IPS-NIHi7 (cell line): ENCODE data around the gene ESYT2.
A peak's percentile ranks its signal among the peaks of the same experiment; 100 is the strongest.
"Not testable (repeated sequence)": the region's sequence is repeated elsewhere in the genome, so short reads cannot be mapped to it uniquely, and the experiment has no call there.

Experiments
- DNase-seq: peaks from one replicate; pipeline ENCODE4 v3.0.0; 2012; ENCODE audit warnings: mixed read lengths; ENCODE audit errors: extremely low spot score

ESYT2 gene

GRCh38 chr7:158727690-158728089, 101.6 kb downstream of the ESYT2 start:
- no peak for DNase-seq

GRCh38 chr7:158726277-158726807, 103.0 kb downstream of the ESYT2 start:
- no peak for DNase-seq

GRCh38 chr7:158725506-158725800, 103.9 kb downstream of the ESYT2 start:
- DNase-seq: no peak

GRCh38 chr7:158724658-158725505, 104.4 kb downstream of the ESYT2 start:
- no peak for DNase-seq

- no peak for DNase-seq
Observed at GRCh38 chr7:158723714-158724385, 105.5 kb downstream of the ESYT2 start.

- DNase-seq: no peak
Observed at GRCh38 chr7:158723266-158723665, 106.0 kb downstream of the ESYT2 start.

GRCh38 chr7:158722574-158723237, 106.6 kb downstream of the ESYT2 start:
- no peak for DNase-seq

- DNase-seq: no peak
Observed at GRCh38 chr7:158720112-158720511, 109.2 kb downstream of the ESYT2 start.

- DNase-seq: no peak
Observed at GRCh38 chr7:158716802-158717201, 112.5 kb downstream of the ESYT2 start.

- no peak for DNase-seq
Observed at GRCh38 chr7:158710651-158711102, 118.6 kb downstream of the ESYT2 start.

GRCh38 chr7:158707610-158708009, 121.7 kb downstream of the ESYT2 start:
- DNase-seq: no peak

GRCh38 chr7:158706710-158707590, 122.4 kb downstream of the ESYT2 start:
- DNase-seq: no peak

GRCh38 chr7:158706273-158706704, 123.0 kb downstream of the ESYT2 start:
- DNase-seq: no peak

GRCh38 chr7:158705234-158705850, 124.0 kb downstream of the ESYT2 start:
- DNase-seq: no peak

GRCh38 chr7:158704524-158705233, 124.6 kb downstream of the ESYT2 start, which contains the start of gene NCAPG2:
NCAPG2 (minus strand) TSS chr7:158704804; CDS start chr7:158701899, 2,905 bp downstream.
- DNase-seq: peak; percentile 99

GRCh38 chr7:158703679-158704523, 125.4 kb downstream of the ESYT2 start:
- not testable (repeated sequence) for DNase-seq

- no peak for DNase-seq
Observed at GRCh38 chr7:158702944-158703343, 126.4 kb downstream of the ESYT2 start.

- DNase-seq: peak; percentile 41
Observed at GRCh38 chr7:158702196-158702595, 127.1 kb downstream of the ESYT2 start.

- no peak for DNase-seq
Observed at GRCh38 chr7:158700008-158700407, 129.3 kb downstream of the ESYT2 start.
